ENCODE measurements around the gene CLDN14.

Gene CLDN14

GRCh38 chr21:36415375-36415774 lies 64.5 kb downstream of the CLDN14 start:
- H3K4me3 ChIP-seq (ENCODE audit: low read length), result no peak overlapping the region
- H3K27me3 ChIP-seq (replicated peaks; ENCODE audit: control insufficient read depth, insufficient read depth, low read length), result no peaks in the 10 kb centered on the region
- H3K36me3 ChIP-seq (ENCODE audit: control insufficient read depth, insufficient read depth, low read length, severe bottlenecking), result no peaks in the 10 kb centered on the region
- no peak overlapping the region for H3K9ac ChIP-seq (ENCODE audit: low read length)
- H3K4me1 ChIP-seq (ENCODE audit: control insufficient read depth, insufficient read depth, low read length), result no peaks in the 10 kb centered on the region
- no peaks in the 10 kb centered on the region for H3K9me3 ChIP-seq (ENCODE audit: control insufficient read depth, low read length)
- no peak for DNase-seq (ENCODE audit: low read depth)

- no peaks in the 10 kb centered on the region for H3K9me3 ChIP-seq (ENCODE audit: control insufficient read depth, low read length)
- no peak for DNase-seq (ENCODE audit: low read depth)
- H3K4me3 ChIP-seq (ENCODE audit: low read length), result no peak overlapping the region
- H3K4me1 ChIP-seq (ENCODE audit: control insufficient read depth, insufficient read depth, low read length), result no peaks in the 10 kb centered on the region
- no peaks in the 10 kb centered on the region for H3K36me3 ChIP-seq (ENCODE audit: control insufficient read depth, insufficient read depth, low read length, severe bottlenecking)
- no peaks in the 10 kb centered on the region for H3K27me3 ChIP-seq (replicated peaks; ENCODE audit: control insufficient read depth, insufficient read depth, low read length)
- H3K9ac ChIP-seq (ENCODE audit: low read length), result no peak overlapping the region
Observed at GRCh38 chr21:36412916-36413315, 67.0 kb downstream of the CLDN14 start.

- no peak overlapping the region for H3K9ac ChIP-seq (ENCODE audit: low read length)
- no peaks in the 10 kb centered on the region for H3K36me3 ChIP-seq (ENCODE audit: control insufficient read depth, insufficient read depth, low read length, severe bottlenecking)
- H3K27me3 ChIP-seq (replicated peaks; ENCODE audit: control insufficient read depth, insufficient read depth, low read length), result no peaks in the 10 kb centered on the region
- H3K9me3 ChIP-seq (ENCODE audit: control insufficient read depth, low read length), result no peaks in the 10 kb centered on the region
- no peaks in the 10 kb centered on the region for H3K4me1 ChIP-seq (ENCODE audit: control insufficient read depth, insufficient read depth, low read length)
- DNase-seq (ENCODE audit: low read depth), result no peak
- no peak overlapping the region for H3K4me3 ChIP-seq (ENCODE audit: low read length)
Observed at GRCh38 chr21:36411301-36411700, 68.6 kb downstream of the CLDN14 start.

Data from adipocyte (in vitro differentiated cells).